Skin epidermis (tissue), 12 donors: ENCODE measurements around the gene FAM76B.
A peak's percentile ranks its signal among the peaks of the same experiment; 100 is the strongest.
"Not testable (repeated sequence)": the region's sequence is repeated elsewhere in the genome, so short reads cannot be mapped to it uniquely, and the experiment has no call there.

Experiments used
- H3K27ac ChIP-seq, 21 experiments: fragments of 200-600 bp; sonication (generic) in 11 of 21; one replicate each; pipeline ENCODE4 v1.5.0; 2020; ENCODE audit warnings: mild to moderate bottlenecking in 3 of 21, inconsistent platforms in 2 of 21, moderate library complexity in 2 of 21
- H3K4me3 ChIP-seq, 7 experiments: fragments of 200-600 bp; sonication (generic) in 2 of 7; one replicate each; pipeline ENCODE4 v1.5.0; 2020; ENCODE audit warnings: inconsistent platforms in 2 of 7, mild to moderate bottlenecking in 2 of 7, moderate library complexity in 1 of 7

FAM76B gene

GRCh38 chr11:95789506-95790122 lies at the start of gene FAM76B:
FAM76B (minus strand) TSS chr11:95789782; CDS start chr11:95789478, 304 bp downstream.
- Histone ChIP-seq H3K27ac (peak within 1 kb of the TSS; percentile 90 to 100 (median 99)), H3K4me3 (peak within 1 kb of the TSS; percentile 65 to 95 (median 83))

DNA sequence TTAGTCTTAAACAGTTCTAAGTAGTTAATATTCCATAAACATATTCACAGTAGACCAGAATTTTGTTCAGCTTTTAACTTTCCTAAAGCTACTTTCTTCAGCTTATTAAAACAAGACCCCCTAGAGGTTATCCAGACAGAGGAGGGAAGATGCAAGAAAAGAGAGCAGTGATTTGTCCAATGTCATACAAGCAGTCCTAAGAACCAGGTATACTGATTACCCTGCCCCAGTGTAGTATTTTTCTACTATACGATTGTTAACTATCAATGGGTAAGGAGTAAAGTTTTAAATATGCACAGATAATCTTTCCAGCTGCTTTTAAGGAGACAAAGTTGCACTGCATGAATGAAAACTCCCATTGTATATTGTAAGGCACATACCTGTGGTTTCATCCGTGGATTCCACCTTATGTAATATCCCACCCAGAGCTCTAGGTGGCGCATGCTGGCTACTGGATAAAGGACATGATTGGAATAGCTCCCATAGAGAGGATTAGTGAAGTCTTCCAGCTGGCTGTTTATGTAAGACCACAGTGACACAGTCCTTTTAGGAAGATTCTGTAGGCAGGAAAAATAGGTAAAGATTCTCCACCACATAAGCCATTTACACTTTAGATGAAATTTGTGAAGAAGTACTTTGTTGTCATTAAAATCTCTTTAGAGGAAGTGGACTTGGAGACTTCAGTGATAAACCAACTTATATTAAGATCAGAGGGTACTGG lies 46.3 kb upstream of the FAM76B start:
- Histone ChIP-seq H3K4me3 (no peak overlapping the region), H3K27ac (peak overlapping the region in 3 of 21 experiments; percentile 22 to 32 (median 23))

DNA sequence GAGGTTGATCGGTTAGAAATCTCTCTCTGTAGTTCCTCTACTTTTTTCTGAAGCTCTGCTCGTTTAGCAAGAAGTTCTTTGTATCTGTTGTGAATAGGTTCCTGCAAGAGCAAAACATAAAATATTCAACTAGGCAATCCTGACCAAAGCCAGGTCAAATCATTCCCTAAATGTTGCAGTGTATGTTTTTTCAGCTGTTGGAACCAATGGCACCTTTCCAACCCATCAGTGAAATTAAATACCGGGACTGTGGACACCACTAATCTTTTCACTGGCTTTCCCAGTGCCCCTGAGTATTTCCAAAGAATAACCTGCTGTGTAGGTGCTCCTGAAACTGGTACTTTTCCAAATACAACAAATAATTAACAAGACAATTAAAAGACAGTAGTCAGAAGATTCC lies 45.8 kb upstream of the FAM76B start:
- no peak overlapping the region for H3K4me3 ChIP-seq
- no peak overlapping the region for H3K27ac ChIP-seq

- H3K27ac ChIP-seq = no peak overlapping the region
- H3K4me3 ChIP-seq = no peak overlapping the region
These were observed 43.8 kb upstream of the FAM76B start for GRCh38 chr11:95833378-95833777.

DNA sequence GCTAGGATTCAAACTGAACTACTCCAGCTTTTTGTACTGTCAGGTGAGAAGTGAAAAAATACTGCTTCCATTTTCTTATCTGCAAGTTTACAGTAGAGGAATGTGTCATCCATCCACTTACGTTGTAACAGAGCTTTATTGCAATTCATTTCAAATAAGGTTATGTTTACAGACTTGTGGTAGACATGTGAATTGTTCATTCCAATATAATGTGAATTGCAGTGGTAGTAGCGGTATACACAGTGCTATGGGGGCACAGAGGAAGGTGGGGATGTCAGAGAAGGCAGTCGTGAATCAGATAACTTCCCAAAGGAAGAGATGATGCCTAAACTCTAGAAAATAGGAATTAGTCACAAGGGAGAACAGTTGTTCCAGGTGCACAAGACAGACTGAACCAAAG lies 43.2 kb upstream of the FAM76B start:
- no peak overlapping the region for H3K27ac ChIP-seq

DNA sequence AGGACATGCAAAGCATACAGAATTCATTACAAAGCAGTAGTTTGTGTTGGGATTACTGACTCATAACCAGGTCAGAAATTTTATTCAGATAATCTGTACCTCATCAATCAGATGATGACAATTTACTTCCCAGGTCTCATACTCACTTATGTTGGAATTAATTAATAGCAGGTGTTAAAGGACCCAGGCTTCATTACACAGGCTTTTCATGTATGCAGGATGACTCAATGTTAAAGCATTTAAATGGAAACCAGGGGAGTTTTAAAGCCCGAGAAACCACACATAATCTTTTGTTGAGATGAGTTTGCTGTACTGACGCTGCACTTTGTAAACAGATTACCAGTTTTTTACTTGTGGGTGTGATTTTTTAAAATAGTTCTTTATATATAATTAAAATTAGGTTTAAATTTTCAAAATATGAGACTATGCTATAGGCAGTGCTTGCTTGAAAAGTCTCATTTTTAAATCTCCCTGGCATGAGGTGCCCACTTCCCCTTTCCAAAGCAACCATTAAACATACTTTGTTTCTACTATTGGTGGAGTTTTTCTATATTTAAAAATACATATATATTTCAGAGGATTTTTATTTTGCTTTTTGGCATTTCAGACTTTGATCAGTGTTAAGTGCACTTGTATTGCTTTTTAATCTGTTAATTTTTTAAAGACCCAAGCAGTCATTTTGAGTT lies 41.8 kb upstream of the FAM76B start:
- no peak overlapping the region for H3K4me3 ChIP-seq
- H3K27ac ChIP-seq = peak overlapping the region in 3 of 21 experiments; percentile 13 to 36 (median 34)

More for the DNA sequence above, 43.2 kb upstream of the FAM76B start:
- H3K4me3 ChIP-seq = no peak overlapping the region

DNA sequence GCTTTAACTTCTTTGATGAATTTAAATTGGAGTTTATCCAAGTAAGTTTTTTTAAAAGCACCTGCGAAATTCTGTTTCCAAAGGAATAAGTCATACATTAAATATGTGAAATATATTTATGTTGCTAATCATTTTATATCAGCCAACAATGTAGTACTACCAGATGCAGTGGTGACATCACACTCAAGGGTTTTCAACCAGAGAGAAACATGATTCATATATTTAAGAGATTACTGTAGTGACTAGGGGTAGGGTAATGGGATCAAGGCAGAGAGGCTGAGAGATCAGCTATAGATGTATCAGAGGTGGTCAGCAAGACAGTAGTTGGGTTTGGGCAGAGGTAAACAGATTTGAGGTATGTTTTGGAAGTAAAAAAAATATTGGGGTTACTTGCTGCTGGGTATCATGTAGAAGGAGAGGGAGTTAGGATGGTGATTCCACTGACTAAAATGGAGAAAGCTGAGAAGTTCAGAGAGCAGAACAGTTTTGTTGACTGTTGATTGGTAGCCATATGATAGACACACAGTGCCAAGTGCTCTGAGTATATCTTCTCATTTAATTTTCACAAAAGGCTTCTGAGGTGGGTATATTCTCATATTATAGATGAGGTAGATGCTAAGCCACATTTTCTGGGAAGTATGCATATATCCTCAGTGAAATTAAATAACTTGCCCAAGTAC lies 40.1 kb upstream of the FAM76B start:
- no peak overlapping the region for H3K27ac ChIP-seq
- H3K4me3 ChIP-seq = no peak overlapping the region

GRCh38 chr11:95827696-95828095 lies 38.1 kb upstream of the FAM76B start:
- Histone ChIP-seq H3K4me3 (no peak overlapping the region), H3K27ac (no peak overlapping the region)

DNA sequence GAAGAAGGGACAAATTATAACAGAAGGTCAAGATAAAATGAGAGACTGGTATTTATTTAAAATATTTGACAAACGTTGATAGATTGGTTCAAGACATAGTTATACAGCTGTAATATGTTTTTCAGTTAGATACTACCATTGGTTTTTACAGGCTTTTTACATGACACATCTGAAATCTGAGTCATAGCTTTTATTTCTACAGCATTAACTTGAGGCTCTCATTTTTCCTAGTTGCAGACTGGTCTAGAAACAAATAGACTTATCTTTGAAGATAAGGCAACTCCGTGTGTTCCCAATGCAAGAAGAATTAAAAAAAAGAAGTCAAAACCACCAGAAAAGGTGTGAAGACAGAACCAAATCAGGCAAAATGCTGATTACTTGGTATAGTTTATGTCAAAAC lies 32.1 kb upstream of the FAM76B start:
- no peak overlapping the region for H3K4me3 ChIP-seq
- H3K27ac ChIP-seq = no peak overlapping the region

GRCh38 chr11:95816037-95816436 lies 26.5 kb upstream of the FAM76B start:
- Histone ChIP-seq H3K4me3 (no peak overlapping the region), H3K27ac (no peak overlapping the region)

DNA sequence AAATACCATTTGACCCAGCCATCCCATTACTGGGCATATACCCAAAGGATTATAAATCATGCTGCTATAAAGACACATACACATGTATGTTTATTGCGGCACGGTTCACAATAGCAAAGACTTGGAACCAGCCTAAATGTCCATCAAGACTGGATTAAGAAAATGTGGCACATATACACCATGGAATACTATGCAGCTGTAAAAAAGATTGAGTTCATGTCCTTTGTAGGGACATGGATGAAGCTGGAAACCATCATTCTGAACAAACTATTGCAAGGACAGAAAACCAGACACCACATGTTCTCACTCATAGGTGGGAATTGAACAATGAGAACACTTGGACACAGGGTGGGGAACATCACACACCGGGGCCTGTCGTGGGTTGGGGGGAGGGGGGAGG lies 21.5 kb upstream of the FAM76B start:
- H3K27ac ChIP-seq, H3K4me3 ChIP-seq: not testable (repeated sequence)

GRCh38 chr11:95806464-95806863 lies 16.9 kb upstream of the FAM76B start:
- H3K27ac ChIP-seq, H3K4me3 ChIP-seq: not testable (repeated sequence)

DNA sequence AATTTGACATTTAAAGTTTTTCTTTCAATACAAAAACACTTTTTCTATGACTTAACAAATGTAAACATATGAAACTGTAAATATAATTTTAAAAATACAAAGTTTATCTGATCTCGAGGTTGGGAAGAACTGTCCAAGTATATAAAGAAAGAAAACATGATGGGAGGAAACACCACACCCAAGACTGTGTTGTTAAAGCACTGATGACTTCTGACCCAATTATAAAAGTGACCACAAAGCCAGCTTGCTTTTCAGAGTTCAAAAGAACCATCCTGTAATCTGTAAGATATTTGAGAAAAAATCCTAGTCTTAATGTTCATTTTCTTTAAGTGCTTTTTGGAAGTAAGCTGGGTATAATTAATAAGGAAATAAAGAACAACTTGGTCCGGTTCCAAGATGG lies 16.3 kb upstream of the FAM76B start:
- H3K4me3 ChIP-seq = no peak overlapping the region
- no peak overlapping the region for H3K27ac ChIP-seq

DNA sequence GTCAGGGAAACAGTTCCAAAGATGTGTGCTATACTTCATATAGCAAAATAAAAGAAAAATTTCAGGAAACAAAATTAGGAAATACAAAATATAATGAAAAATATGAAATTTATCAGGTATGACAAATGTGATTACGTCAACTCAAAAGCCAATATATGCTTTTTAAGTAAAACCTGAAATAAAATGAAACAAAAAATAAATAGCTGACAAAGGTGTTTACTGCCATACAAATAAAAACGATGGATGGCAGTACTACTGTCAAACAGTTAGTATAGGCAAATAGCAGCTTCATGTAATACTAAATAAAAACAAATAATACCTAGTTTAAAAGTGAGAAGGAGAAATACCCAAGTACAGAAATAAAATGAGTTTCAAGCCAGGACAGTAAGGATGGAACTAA lies 14.4 kb upstream of the FAM76B start:
- Histone ChIP-seq H3K4me3 (no peak overlapping the region), H3K27ac (no peak overlapping the region)

GRCh38 chr11:95802806-95803205 lies 13.2 kb upstream of the FAM76B start:
- Histone ChIP-seq H3K27ac (no peak overlapping the region), H3K4me3 (no peak overlapping the region)

DNA sequence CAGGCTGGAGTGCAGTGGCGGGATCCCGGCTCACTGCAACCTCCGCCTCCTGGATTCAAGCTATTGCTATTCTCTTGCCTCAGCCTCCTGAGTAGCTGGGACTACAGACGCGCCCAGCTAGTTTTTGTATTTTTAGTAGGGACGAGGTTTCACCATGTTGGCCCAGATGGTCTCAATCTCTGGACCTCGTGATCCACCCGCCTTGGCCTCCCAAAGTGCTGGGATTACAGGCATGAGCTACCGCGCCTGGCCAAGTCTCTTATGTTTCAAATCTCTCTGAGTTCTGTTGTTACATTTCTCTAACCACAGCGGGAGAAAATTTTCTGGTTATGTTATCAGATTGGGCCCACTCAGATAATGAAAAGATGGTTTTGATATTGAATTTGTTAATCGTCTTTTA lies 10.9 kb upstream of the FAM76B start:
- H3K27ac ChIP-seq = no peak overlapping the region
- no peak overlapping the region for H3K4me3 ChIP-seq

DNA sequence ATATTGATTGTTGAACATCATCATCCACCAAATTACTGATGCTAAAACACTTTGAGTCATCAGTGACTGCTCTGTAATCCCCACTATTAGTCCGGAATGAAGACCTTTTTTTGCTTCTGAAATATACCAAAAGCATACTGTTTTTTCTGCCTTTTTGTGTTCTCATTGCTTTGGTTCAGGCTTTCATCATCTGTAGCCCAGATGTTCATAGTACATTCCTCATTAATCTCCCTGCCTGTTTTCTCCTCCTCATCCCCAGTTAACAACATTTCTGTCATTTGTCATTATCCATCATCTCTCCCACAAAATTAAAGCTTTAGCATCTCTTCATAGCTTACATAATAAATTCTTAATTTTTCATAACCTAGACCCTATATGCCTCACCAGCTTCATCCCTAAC lies 10.0 kb upstream of the FAM76B start:
- Histone ChIP-seq H3K4me3 (no peak overlapping the region), H3K27ac (no peak overlapping the region)

- H3K4me3 ChIP-seq = no peak overlapping the region
- H3K27ac ChIP-seq = no peak overlapping the region
These were observed 6.9 kb upstream of the FAM76B start for GRCh38 chr11:95796501-95796900.

DNA sequence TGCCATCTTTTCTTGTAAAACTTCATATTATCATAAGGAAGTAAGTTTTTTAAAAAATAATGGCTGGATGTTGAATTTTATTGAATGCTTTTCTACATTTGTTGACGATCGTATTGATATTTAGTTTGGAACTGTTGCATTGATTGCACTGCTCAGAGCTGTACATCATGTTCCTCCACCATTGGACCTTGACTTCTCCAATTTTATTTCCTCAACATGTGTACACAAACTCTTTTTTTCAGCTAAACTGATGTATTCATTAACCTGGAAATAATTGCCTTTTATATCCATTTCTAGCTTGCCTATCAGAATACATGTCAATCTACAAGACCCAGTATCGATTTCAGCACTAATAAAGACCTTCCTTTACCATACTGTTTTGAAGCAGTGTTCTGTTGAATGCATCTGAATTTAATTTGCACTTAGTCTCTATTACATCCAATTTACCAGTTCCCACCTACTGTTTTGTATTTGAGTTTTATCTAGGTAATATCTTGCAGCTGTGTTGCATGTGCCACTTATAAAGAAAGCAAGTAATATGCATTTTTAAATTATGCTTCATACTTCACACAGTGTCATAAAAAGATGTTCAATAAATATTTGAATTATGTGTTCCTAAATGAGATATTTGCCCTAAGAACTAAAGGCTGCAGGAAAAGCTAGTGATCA lies 6.2 kb upstream of the FAM76B start:
- H3K27ac ChIP-seq = no peak overlapping the region

DNA sequence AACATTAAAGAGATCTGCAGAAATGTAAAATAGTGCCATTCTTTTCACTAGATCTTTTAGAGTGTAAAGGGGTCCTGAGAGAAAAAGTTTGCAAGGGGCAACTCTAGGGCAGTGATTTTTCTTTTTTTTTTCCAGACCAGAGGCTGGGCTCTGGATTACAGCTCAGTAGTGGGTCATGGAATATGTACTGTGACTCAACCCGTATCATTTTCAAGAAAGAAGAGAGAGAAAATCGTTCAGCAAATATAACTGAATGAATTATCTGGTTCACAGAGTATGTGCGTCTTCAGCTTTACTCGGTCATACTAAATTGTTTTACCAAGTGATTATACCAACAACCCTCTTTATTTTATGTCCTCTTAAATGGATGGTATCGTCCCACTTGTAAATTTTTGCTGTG lies 4.5 kb upstream of the FAM76B start:
- H3K4me3 ChIP-seq = no peak overlapping the region
- no peak overlapping the region for H3K27ac ChIP-seq

More for the DNA sequence above, 6.2 kb upstream of the FAM76B start:
- H3K4me3 ChIP-seq = no peak overlapping the region
